Activated naive CD4-positive, alpha-beta T cell treated with anti-CD3 and anti-CD28 coated beads for 36 hours (primary cell): ENCODE data around the gene ESAM. TPM values are rescaled to one million over a fixed set of nuclear protein-coding genes. Genes with fewer than 3 reads are reported as not detected.
"Not testable (repeated sequence)": the region's sequence is repeated elsewhere in the genome, so short reads cannot be mapped to it uniquely, and the experiment has no call there.

Source experiments
- CTCF ChIA-PET: fragments of 350-600 bp; sonication (Branson Sonifier 250); formaldehyde crosslinking; loops from one replicate; lab custom pipeline; 2021; ENCODE audit warnings: antibody characterized with exemption; lab: Charles Lee
- DNase-seq: peaks from one replicate; pipeline ENCODE4 v3.0.0-alpha.2; 2020
- H3K27ac Mint-ChIP-seq: one replicate; pipeline ENCODE4 v1.8.0; 2021; ENCODE audit warnings: mild to moderate bottlenecking, mixed read lengths
- H3K27me3 Mint-ChIP-seq: one replicate; pipeline ENCODE4 v1.8.0; 2021; ENCODE audit warnings: low read depth, mixed read lengths
- H3K36me3 Mint-ChIP-seq: one replicate; pipeline ENCODE4 v1.8.0; 2021; ENCODE audit warnings: low read depth, mixed read lengths
- H3K4me1 Mint-ChIP-seq: one replicate; pipeline ENCODE4 v1.8.0; 2021; ENCODE audit warnings: low read depth, mixed read lengths
- H3K4me3 Mint-ChIP-seq: one replicate; pipeline ENCODE4 v1.8.0; 2021; ENCODE audit warnings: mild to moderate bottlenecking, moderate library complexity, mixed read lengths
- H3K9me3 Mint-ChIP-seq: one replicate; pipeline ENCODE4 v1.8.0; 2021; ENCODE audit warnings: mixed read lengths
- intact Hi-C: fragments of 100-400 bp; cut with micrococcal nuclease; formaldehyde crosslinking; loops from one replicate; pipeline ENCODE4 v1.15.1; 2023
- total RNA-seq, 2 experiments: library from RNA; stranded (reverse); gene quantifications; one replicate each; pipeline ENCODE4 v1.2.3, GENCODE V29; 2021

Gene ESAM
- total RNA-seq, 2 experiments from 2014 or later, result 1.0 to 1.2 TPM

- no peaks in the 10 kb centered on the region for H3K9me3 Mint-ChIP-seq
- intact Hi-C loops, result loop anchor here (5.0 kb wide), 1 partner anchor 156 kb away; the partner anchor contains the start of gene CCDC15
Measured at GRCh38 chr11:124796312-124796711, 34.2 kb upstream of the ESAM start.

DNA sequence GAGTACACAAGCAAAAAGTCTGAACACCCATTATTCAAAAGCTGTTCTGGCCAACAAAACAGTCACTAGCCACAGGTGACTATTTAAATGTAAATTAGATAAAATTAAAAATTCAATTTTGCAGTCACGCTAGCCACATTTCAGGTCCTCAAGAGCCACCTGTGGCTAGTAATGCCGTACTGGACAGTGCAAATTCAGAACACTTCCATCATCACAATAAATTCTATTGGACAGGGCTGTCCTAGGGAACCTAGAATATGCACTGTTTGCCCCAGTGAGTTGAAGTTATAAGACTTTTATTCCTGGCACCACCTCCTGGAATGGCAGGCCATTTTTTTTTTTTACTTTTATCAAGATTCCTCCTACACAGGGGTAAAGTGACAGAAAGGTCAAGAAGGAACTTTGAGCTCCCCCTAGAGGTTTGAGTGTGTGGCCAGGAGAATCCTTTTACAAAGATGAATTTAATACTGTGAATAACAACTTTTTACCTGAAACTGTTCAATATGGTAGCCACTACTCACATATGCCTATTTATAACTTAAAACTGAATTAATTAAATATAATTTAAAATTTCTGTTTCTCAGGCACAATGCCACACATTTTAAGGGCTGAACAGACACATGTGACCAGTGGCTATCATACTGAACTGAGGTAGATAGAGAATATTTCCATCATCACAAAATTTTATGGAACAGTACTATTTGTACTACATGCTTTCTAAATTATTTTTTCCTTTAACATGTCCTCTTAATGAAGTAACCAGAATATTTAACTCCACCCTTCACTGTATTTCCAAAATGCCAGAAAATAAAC lies 31.6 kb upstream of the ESAM start:
- Mint-ChIP-seq H3K27me3 (no peaks in the 10 kb centered on the region), H3K36me3 (no peaks in the 10 kb centered on the region), H3K4me1 (peaks cover 41% of the 10 kb centered on the region), H3K4me3 (no peak overlapping the region), H3K9me3 (no peaks in the 10 kb centered on the region), H3K27ac (no peak overlapping the region)
- DNase-seq, result peak; percentile 30
- intact Hi-C loops, result loop anchor here (1.0 kb wide), 4 partner anchors 30 to 149 kb away; no protein-coding TSS in a partner anchor
- CTCF ChIA-PET, result interaction anchor here (0.6 to 4.2 kb wide), 23 partner anchors 8 to 389 kb away, joined by 3 to 26 read pairs (median 5); partner anchors contain the start of gene ESAM

More at GRCh38 chr11:124796312-124796711, 34.2 kb upstream of the ESAM start:
- Mint-ChIP-seq H3K27me3 (no peaks in the 10 kb centered on the region), H3K36me3 (no peaks in the 10 kb centered on the region), H3K4me3 (no peak overlapping the region), H3K4me1 (peaks cover 46% of the 10 kb centered on the region), H3K27ac (no peak overlapping the region)
- CTCF ChIA-PET, result interaction anchor here (0.5 to 3.8 kb wide), 9 partner anchors 12 to 1123 kb away, joined by 3 to 22 read pairs (median 4); no protein-coding TSS in a partner anchor
- DNase-seq, result no peak

DNA sequence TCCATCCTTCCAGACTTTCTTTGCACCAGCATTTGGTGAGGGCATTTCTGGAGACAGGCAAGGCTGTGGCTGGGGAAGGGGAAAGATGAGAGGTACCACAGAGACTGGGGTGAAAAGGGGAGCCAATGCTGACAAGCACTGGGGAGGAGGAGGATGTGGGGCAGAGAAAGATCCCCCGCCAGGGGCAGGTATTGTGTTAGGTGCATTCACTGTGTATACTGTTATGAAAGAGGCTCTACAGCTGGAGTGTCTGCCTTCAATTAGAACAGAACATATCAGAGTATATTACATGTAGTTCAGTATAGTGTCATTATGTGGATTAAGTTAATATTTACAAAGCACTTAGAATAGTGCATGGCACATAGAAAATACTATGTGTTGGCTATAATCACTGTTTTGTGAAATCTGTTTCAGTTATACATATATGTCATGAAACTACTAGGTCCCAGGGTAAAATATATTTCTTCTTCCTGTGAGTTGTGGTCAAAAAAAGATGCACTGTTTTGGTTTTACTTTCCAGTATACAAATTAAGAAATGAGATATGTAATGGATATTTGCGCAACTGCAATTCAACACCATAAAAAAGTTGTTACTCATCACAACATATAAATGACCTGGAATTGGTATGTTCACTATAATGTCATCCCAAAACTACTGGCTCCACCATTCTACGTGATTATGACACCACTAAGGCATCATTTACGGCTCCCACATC lies 29.7 kb upstream of the ESAM start:
- Mint-ChIP-seq H3K36me3 (no peaks in the 10 kb centered on the region), H3K4me1 (peaks cover 28% of the 10 kb centered on the region), H3K4me3 (no peak overlapping the region), H3K27ac (no peak overlapping the region), H3K9me3 (no peaks in the 10 kb centered on the region), H3K27me3 (no peaks in the 10 kb centered on the region)
- no peak for DNase-seq
- intact Hi-C loops, result no loop called here
- CTCF ChIA-PET, result interaction anchor here (0.6 to 4.2 kb wide), 3 partner anchors 122 to 198 kb away, joined by 3 to 22 read pairs (median 3); no protein-coding TSS in a partner anchor

- Mint-ChIP-seq H3K36me3 (no peaks in the 10 kb centered on the region), H3K9me3 (no peaks in the 10 kb centered on the region), H3K4me1 (peaks cover 28% of the 10 kb centered on the region), H3K4me3 (no peak overlapping the region), H3K27ac (no peak overlapping the region), H3K27me3 (no peaks in the 10 kb centered on the region)
- CTCF ChIA-PET, result interaction anchor here (1.1 to 1.4 kb wide), 2 partner anchors 10 to 118 kb away, joined by 3 to 5 read pairs; no protein-coding TSS in a partner anchor
- intact Hi-C loops, result no loop called here
- no peak for DNase-seq
Measured at GRCh38 chr11:124788521-124788920, 26.4 kb upstream of the ESAM start.

- peaks cover 9% of the 10 kb centered on the region for H3K4me1 Mint-ChIP-seq
- no peak overlapping the region for H3K4me3 Mint-ChIP-seq
- no peak for DNase-seq
- intact Hi-C loops, result no loop called here
- H3K9me3 Mint-ChIP-seq, result no peaks in the 10 kb centered on the region
- no peaks in the 10 kb centered on the region for H3K36me3 Mint-ChIP-seq
- no peaks in the 10 kb centered on the region for H3K27me3 Mint-ChIP-seq
- no peak overlapping the region for H3K27ac Mint-ChIP-seq
- CTCF ChIA-PET, result interaction anchor here (1.2 to 1.6 kb wide), 3 partner anchors 10 to 53 kb away, joined by 4 to 6 read pairs (median 6); no protein-coding TSS in a partner anchor
Measured at GRCh38 chr11:124784051-124784450, 22.0 kb upstream of the ESAM start.

GRCh38 chr11:124783002-124783401 lies 20.9 kb upstream of the ESAM start:
- DNase-seq, result no peak
- Mint-ChIP-seq H3K4me3 (no peak overlapping the region), H3K9me3 (no peaks in the 10 kb centered on the region), H3K36me3 (no peaks in the 10 kb centered on the region), H3K27me3 (no peaks in the 10 kb centered on the region), H3K4me1 (peaks cover 12% of the 10 kb centered on the region), H3K27ac (no peak overlapping the region)
- CTCF ChIA-PET, result interaction anchor here (1.0 to 1.4 kb wide), 3 partner anchors 11 to 54 kb away, joined by 3 to 6 read pairs (median 4); no protein-coding TSS in a partner anchor
- intact Hi-C loops, result no loop called here

GRCh38 chr11:124779568-124779967 lies 17.5 kb upstream of the ESAM start:
- intact Hi-C loops, result no loop called here
- DNase-seq, result no peak
- Mint-ChIP-seq H3K9me3 (no peaks in the 10 kb centered on the region), H3K27ac (no peak overlapping the region), H3K4me1 (peaks cover 25% of the 10 kb centered on the region), H3K36me3 (peaks cover 3% of the 10 kb centered on the region), H3K27me3 (no peaks in the 10 kb centered on the region), H3K4me3 (no peak overlapping the region)
- CTCF ChIA-PET, result interaction anchor here (0.6 to 3.9 kb wide), 5 partner anchors 14 to 168 kb away, joined by 3 to 21 read pairs (median 3); no protein-coding TSS in a partner anchor

DNA sequence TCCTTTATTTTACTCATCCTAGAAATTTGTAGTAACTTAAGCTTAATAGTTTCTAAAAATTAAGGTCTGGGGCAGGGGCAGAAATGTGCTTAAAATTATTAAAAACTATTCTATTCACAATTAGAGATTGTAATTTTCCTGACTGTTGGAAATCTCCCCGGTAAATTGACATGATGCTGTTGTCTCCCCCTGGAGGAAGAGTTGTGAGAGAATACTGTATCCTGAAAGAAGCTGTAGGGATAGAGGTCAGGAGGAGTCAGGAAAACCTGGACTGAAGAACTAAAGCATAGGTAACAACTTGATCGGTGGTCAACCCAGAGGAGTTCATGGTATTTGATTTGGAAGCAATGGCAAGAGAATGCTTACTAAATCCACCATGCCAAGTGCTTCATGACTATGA lies 16.2 kb upstream of the ESAM start:
- no peak overlapping the region for H3K4me3 Mint-ChIP-seq

DNA sequence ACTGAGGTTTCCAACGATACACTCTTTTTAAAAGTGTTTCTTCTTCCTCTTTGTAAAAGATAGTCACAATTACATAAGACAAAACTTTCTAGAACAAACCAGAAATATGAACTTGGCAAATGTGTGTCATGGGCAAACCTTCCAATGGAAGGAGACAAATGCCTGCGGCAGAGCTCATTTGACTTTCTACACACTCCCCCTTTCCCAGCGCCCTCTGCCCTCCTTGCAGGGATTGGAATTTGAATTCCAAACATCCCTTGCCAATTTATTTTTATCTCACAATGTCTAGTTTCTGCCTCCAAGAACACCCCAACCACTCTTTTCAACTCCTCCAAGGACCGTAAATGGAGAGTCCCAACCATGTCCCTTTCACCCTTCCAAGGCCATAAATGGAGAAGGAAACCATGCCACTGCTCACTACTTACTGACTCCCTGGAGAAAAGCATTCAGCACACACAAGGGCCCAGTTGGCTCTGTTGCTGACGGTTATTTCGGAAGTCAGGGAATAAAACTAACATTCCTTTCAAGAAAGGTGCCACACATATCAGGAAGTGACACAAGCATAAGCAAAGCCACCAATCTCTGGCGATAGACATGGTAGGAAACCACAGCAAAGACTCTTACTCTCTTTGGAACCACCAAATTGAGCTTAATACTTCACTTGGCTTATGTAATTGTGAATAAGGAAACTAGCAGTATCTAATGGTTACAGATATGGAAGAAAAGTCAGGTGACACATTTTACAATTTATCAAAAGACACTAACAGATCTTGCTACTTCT lies 15.0 kb upstream of the ESAM start:
- CTCF ChIA-PET, result interaction anchor here (1.5 to 3.0 kb wide), 3 partner anchors 8 to 108 kb away, joined by 4 to 10 read pairs (median 4); no protein-coding TSS in a partner anchor
- intact Hi-C loops, result no loop called here
- Mint-ChIP-seq H3K36me3 (peaks cover 3% of the 10 kb centered on the region), H3K27me3 (no peaks in the 10 kb centered on the region), H3K9me3 (no peaks in the 10 kb centered on the region), H3K4me3 (no peak overlapping the region), H3K4me1 (peaks cover 21% of the 10 kb centered on the region), H3K27ac (no peak overlapping the region)
- no peak for DNase-seq

More for the DNA sequence above, 16.2 kb upstream of the ESAM start:
- intact Hi-C loops, result no loop called here
- Mint-ChIP-seq H3K36me3 (peaks cover 3% of the 10 kb centered on the region), H3K4me1 (peaks cover 21% of the 10 kb centered on the region), H3K27ac (no peak overlapping the region), H3K27me3 (no peaks in the 10 kb centered on the region), H3K9me3 (no peaks in the 10 kb centered on the region)
- CTCF ChIA-PET, result interaction anchor here (1.5 to 3.0 kb wide), 3 partner anchors 9 to 109 kb away, joined by 4 to 10 read pairs (median 4); no protein-coding TSS in a partner anchor
- DNase-seq, result no peak

DNA sequence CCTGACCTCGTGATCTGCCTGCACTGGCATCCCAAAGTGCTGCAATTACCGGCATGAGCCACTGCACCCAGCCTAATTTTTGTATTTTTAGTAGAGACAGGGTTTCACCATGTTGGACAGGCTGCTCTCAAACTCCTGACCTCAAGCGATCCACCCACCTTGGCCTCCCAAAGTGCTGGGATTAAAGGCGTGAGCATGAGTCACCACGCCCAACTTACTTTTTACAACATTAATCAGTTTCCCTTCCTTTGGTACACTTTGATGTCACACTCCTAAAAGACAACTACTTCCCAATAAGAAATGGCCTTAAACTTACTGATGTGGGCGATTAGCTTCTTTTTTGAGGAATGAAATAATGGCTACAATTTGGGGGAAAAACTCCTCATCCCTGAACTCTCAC lies 8.9 kb upstream of the ESAM start:
- CTCF ChIA-PET, intact Hi-C loops, H3K27ac Mint-ChIP-seq, H3K9me3 Mint-ChIP-seq, H3K36me3 Mint-ChIP-seq, H3K4me3 Mint-ChIP-seq, DNase-seq, H3K4me1 Mint-ChIP-seq, H3K27me3 Mint-ChIP-seq: not testable (repeated sequence)
